Aorta (tissue), 5 donors: ENCODE measurements around the gene GBA3. TPM values are rescaled to one million over a fixed set of nuclear protein-coding genes. Genes with fewer than 3 reads are reported as not detected.

ENCODE experiments used
- ATAC-seq: fragments of 200-7000 bp; cut with Tn5 transposase; one replicate; pipeline ENCODE4 v1.9.1; 2022; ENCODE audit warnings: moderate library complexity; ENCODE audit not compliant: low FRiP score
- DNase-seq, 2 donors: peaks; one replicate each; pipeline ENCODE4 v3.0.0-alpha.2; 2020
- H3K27ac ChIP-seq, 2 donors: one replicate each; pipeline ENCODE4 v1.5.1; 2013; ENCODE audit warnings: low read length in 2 of 2, mild to moderate bottlenecking in 2 of 2, moderate library complexity in 2 of 2, control low read depth in 1 of 2, inconsistent platforms in 1 of 2, low read depth in 1 of 2
- H3K27me3 ChIP-seq, 2 donors: one replicate each; pipeline ENCODE4 v1.6.1; 2013; ENCODE audit warnings: control low read depth in 1 of 2, low read length in 1 of 2, mild to moderate bottlenecking in 1 of 2, moderate library complexity in 1 of 2; ENCODE audit not compliant: insufficient read depth in 2 of 2, control insufficient read depth in 1 of 2
- H3K36me3 ChIP-seq, 2 donors: one replicate each; pipeline ENCODE4 v1.6.1; 2013; ENCODE audit warnings: control low read depth in 1 of 2, low read length in 1 of 2, mild to moderate bottlenecking in 1 of 2; ENCODE audit not compliant: insufficient read depth in 2 of 2, control insufficient read depth in 1 of 2
- H3K4me1 ChIP-seq, 2 donors: one replicate each; pipeline ENCODE4 v1.6.1; 2013; ENCODE audit warnings: low read length in 2 of 2, control low read depth in 1 of 2, mild to moderate bottlenecking in 1 of 2, moderate library complexity in 1 of 2; ENCODE audit not compliant: insufficient read depth in 2 of 2, control insufficient read depth in 1 of 2
- H3K4me3 ChIP-seq, 2 donors: one replicate each; pipeline ENCODE4 v1.5.1; 2013; ENCODE audit warnings: low read length in 2 of 2, control low read depth in 1 of 2, mild to moderate bottlenecking in 1 of 2
- H3K9me3 ChIP-seq: one replicate; pipeline ENCODE4 v1.6.1; 2013; ENCODE audit warnings: mild to moderate bottlenecking, low read length; ENCODE audit not compliant: control insufficient read depth
- WGBS, 2 donors: extraction: QIAGEN DNeasy Blood & Tissue Kit; methylation state at CpG; one replicate each; pipeline ENCODE4 v1.1.7; 2013; 5-methylcytosine and 5-hydroxymethylcytosine counted together
- intact Hi-C, 2 donors: fragments of 100-400 bp; cut with DNase I; formaldehyde crosslinking; loops; one replicate each; pipeline versions ENCODE4 v1.14.2 to v1.15.0; 2022
- polyA plus RNA-seq, 2 donors: library from polyadenylated mRNA; stranded (reverse); fragments of 200-250 nt; gene quantifications; one replicate each; pipeline ENCODE4 v1.2.3, GENCODE V29; 2013
- total RNA-seq, 2 donors: library from RNA; stranded (reverse); fragmentation: NEBNext Ultra II Directional; extraction: Animal tissue kit (Norgen Biotek cat#: 25700); gene quantifications; one replicate each; pipeline ENCODE4 v1.2.1, GENCODE V29; 2021
- donor health status: healthy with polysubstance abuse.
- donor health status: Bipolar disorder and iron deficiency.
- donor health status: DM: no; HTN: no; CAD: no.
- donor health status: DM: no; HTN: no; CAD: no.
- donor health status: DM: yes; HTN: yes; CAD: no.

GBA3 gene
- total and polyA plus RNA-seq, 4 donors = 59.6 TPM; not detected in 3

DNA sequence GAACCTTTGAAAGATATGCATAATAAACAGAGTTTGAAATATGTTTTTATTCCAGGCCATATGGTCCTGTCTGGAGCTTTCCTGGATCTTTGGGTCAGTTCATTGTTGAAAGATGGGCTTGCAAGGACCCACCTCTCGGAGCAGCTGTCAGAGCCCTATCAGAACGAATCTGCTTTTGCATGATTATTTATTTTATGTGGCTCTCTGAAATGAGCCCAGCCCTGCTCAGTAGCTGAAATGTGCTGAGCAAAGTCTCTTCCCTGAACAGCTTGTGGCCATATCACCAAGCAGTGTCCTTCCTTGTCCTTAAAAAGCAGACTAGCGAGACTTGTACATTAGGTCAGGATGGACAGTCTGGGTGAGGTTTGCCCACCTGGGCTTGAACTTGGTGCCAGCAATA is 110.8 kb downstream of the GBA3 start:
- Histone ChIP-seq H3K9me3 (no peaks in the 10 kb centered on the region), H3K27ac (no peak overlapping the region), H3K27me3 (peaks cover 0 to 1% of the 10 kb centered on the region in 2 donors), H3K36me3 (no peaks in the 10 kb centered on the region), H3K4me3 (no peak overlapping the region), H3K4me1 (no peaks in the 10 kb centered on the region)
- ATAC-seq = no peak
- DNase-seq = no peak
- intact Hi-C loops = no loop called here
- WGBS, 2 donors = 52 to 73% methylated on average over 3 of the region's 3 CpGs

DNA sequence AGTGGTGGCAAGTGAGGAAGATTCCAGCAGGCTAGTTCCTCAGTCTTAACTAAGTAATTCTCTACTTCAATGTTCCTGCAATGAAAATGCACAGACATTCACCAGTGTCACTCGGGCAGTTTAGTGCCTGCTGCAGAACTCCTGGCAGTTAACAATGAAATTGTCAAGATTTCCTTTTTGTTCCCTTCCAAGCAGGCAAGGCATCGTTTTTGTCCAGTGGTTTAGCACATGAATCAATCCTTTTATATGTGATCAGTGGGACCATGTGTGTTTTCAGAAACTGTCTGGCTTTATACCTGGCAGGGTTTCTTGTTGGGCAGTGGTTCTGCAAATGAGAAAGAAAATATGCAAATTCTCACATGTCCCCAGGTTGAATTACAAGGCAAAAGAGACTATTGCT is 122.2 kb downstream of the GBA3 start:
- DNase-seq (no peak), ATAC-seq (no peak)
- no peaks in the 10 kb centered on the region for H3K4me1 ChIP-seq
- H3K4me3 ChIP-seq = no peak overlapping the region
- H3K27ac ChIP-seq = no peak overlapping the region
- WGBS, 2 donors = 2 to 9% methylated on average over 2 of the region's 2 CpGs
- no peaks in the 10 kb centered on the region for H3K36me3 ChIP-seq
- H3K9me3 ChIP-seq = no peaks in the 10 kb centered on the region
- no peaks in the 10 kb centered on the region for H3K27me3 ChIP-seq
- intact Hi-C loops = no loop called here

DNA sequence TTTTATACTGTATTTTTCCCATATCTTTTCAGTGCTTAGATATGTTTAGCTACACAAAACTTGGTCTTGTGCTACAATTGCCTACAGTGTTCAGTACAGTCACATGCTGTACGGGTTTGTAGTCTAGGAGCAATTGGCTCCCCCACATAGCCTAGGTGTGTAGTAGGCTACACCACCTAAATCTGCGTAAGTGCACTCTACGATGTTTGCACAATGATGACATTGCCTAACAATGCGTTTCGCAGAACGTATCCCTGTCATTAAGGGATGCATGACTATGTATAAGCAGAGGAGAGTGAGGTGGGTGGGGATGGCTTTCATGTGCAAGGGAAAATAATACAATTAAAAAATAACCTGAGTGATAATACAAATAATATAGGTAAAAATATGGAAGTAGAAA is 131.4 kb downstream of the GBA3 start:
- H3K36me3 ChIP-seq = no peaks in the 10 kb centered on the region
- H3K27ac ChIP-seq = no peak overlapping the region
- WGBS, 2 donors = 89% methylated on average over 6 of the region's 6 CpGs
- ATAC-seq = no peak
- H3K4me3 ChIP-seq = no peak overlapping the region
- DNase-seq = no peak
- H3K27me3 ChIP-seq = no peaks in the 10 kb centered on the region
- intact Hi-C loops = no loop called here
- H3K9me3 ChIP-seq = no peaks in the 10 kb centered on the region
- no peaks in the 10 kb centered on the region for H3K4me1 ChIP-seq

DNA sequence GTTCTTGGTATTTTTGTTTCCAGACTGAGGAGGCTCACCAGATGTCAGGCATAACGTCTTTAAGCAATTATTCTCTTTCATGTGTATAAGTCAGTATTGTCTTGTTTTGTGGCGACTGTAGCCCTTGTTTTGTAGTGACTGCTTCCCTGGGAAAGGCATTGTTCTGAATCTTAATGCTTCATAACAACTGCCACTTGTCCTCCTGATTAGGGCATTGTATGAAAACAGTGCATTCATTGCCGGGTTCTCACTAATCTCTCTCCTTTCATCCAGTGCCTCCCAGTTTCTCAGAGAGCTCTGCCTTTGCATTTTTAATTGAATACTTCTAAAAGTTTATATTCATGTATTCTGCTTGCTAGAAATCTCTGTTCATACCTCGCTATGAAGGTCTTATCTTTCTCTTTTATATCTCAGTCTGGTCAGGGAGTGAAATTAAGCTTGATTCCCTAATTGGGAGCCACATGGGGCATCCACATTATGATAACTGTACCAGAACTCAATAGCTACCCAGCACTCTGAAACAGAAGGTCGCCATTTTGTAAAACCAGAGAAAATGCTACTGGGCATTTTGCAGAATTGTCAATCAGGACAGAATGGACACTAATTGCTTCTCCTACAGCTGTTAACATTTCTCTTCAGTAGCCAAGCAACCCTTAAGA is 149.8 kb downstream of the GBA3 start:
- H3K27ac ChIP-seq = no peak overlapping the region
- intact Hi-C loops = no loop called here
- no peaks in the 10 kb centered on the region for H3K4me1 ChIP-seq
- H3K4me3 ChIP-seq = no peak overlapping the region
- no peaks in the 10 kb centered on the region for H3K36me3 ChIP-seq
- DNase-seq (no peak), ATAC-seq (no peak)
- 62 to 65% methylated on average over 5 of the region's 5 CpGs for WGBS, 2 donors
- no peaks in the 10 kb centered on the region for H3K27me3 ChIP-seq
- H3K9me3 ChIP-seq = peaks cover 2% of the 10 kb centered on the region

DNA sequence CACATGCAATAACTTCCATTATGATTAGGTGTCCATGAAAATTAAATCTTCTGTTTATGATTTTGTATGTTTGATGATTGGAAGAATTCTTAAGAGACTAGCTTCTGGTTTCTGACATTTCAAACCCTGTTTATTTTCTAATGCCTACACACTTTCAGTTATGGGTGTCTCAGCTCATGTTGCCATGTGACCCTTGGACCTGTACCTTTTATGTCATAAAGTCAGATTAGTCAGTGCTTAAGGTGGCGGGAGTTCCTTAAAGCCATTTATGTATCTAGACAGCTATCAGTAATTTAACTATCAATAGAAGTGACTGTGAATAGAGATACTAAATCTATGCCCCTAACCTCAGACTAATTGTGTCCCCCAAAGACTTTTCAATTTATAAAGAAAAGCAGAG is 155.6 kb downstream of the GBA3 start:
- DNase-seq = no peak
- 0 to 82% methylated on average over 1 of the region's 1 CpG for WGBS, 2 donors
- intact Hi-C loops = no loop called here

DNA sequence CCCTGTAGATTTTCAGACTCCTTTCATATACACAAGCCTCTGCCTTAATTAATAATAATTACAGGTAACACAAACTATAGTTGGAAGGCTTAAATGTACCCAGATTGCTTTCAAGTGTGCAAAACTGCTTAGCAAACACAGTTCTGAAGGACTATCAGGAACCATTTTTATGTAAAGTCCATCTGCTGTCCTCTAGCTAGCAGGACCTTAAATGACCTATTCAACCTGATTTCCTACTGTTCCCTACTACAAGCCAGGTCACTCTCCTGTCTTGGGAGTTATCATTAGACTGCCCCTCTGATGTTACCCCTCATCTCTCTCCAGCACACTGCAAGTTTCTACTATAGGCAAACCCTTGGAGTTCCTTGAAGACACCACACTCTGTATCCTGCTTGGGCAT is 157.3 kb downstream of the GBA3 start:
- intact Hi-C loops = no loop called here
- ATAC-seq = no peak
- Histone ChIP-seq H3K4me3 (no peak overlapping the region), H3K9me3 (no peaks in the 10 kb centered on the region), H3K36me3 (no peaks in the 10 kb centered on the region), H3K27ac (no peak overlapping the region), H3K27me3 (no peaks in the 10 kb centered on the region), H3K4me1 (no peaks in the 10 kb centered on the region)
- DNase-seq = no peak

More for the DNA sequence above, 155.6 kb downstream of the GBA3 start:
- Histone ChIP-seq H3K27ac (no peak overlapping the region), H3K27me3 (no peaks in the 10 kb centered on the region), H3K9me3 (peaks cover 2% of the 10 kb centered on the region), H3K4me3 (no peak overlapping the region), H3K4me1 (no peaks in the 10 kb centered on the region), H3K36me3 (no peaks in the 10 kb centered on the region)
- no peak for ATAC-seq

DNA sequence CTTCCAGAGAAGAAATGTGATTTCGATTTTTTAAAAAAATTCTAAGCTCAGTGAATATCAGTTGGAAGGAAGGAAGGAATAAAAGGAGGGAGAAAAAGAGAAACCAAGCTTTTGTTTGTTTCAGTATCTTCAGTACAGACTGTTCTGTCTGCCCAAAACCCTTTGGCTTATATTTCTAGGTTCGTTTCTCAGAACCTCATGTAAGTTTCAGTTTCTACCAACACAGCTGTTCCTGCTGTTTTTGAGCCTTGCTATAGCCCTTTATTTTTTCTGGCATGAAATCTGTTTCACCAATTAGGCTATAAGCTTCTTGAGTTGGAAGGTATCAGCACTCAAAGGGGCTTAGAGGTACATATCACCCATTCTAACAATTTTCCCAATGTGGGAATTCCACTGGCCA is 157.9 kb downstream of the GBA3 start:
- Histone ChIP-seq H3K36me3 (no peaks in the 10 kb centered on the region), H3K4me3 (no peak overlapping the region), H3K27ac (no peak overlapping the region), H3K4me1 (no peaks in the 10 kb centered on the region), H3K9me3 (no peaks in the 10 kb centered on the region), H3K27me3 (no peaks in the 10 kb centered on the region)
- DNase-seq = no peak
- no peak for ATAC-seq
- intact Hi-C loops = no loop called here
- 29 to 48% methylated on average over 2 of the region's 2 CpGs for WGBS, 2 donors

DNA sequence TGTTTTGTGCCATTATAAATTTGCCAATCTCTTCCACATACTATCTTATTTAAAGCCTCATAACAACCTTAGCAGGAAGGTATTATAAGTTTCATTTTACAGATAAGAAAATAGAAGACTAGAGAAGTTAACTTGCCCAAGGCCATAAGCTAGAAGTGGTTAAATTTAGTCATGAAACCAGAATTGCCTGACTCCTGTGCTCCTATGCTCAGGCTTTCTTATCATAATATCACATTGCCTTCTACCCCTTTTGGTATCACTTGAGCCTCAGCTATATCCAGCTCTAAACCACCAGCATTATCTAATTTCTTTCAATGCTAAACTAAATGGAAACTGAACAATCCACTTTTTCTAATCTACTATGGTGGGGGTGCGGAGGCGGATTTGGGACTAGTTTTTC is 164.7 kb downstream of the GBA3 start:
- DNase-seq = no peak
- Histone ChIP-seq H3K4me3 (no peak overlapping the region), H3K9me3 (no peaks in the 10 kb centered on the region), H3K4me1 (no peaks in the 10 kb centered on the region), H3K27ac (no peak overlapping the region), H3K27me3 (no peaks in the 10 kb centered on the region), H3K36me3 (no peaks in the 10 kb centered on the region)
- no peak for ATAC-seq
- intact Hi-C loops = no loop called here
- 90 to 95% methylated on average over 2 of the region's 2 CpGs for WGBS, 2 donors

DNA sequence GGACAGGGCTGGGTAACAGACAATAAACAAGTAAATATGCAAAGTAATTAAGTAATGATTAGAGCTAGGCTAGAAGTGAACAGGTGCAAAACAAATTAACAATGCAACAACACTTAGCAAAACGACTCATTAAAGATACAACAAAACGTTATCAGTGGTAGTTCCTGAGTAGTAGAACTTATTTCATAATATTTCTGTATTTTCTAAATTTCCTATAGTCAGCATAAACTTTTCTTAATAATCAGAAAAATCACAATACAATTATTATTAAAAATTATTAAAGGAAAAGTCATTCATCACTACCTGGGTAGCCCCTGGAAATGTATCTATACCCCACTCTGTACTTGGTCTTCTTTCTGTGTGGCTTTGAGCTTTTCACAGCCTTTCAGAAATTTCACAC is 166.6 kb downstream of the GBA3 start:
- Histone ChIP-seq H3K27ac (no peak overlapping the region), H3K4me1 (no peaks in the 10 kb centered on the region), H3K4me3 (no peak overlapping the region), H3K36me3 (no peaks in the 10 kb centered on the region), H3K27me3 (no peaks in the 10 kb centered on the region), H3K9me3 (no peaks in the 10 kb centered on the region)
- 63 to 69% methylated on average over 2 of the region's 2 CpGs for WGBS, 2 donors
- ATAC-seq = no peak
- no peak for DNase-seq
- intact Hi-C loops = no loop called here
